Measurements from ENCODE around the gene STXBP6.

Gene STXBP6

GRCh38 chr14:24874514-24875202, 175.3 kb downstream of the STXBP6 start:
- DNase-seq (ENCODE audit: low read depth in 1 of 2, low spot score in 1 of 2): no peak
- H3K27ac ChIP-seq (replicated peaks): no peak overlapping the region
- H3K27me3 ChIP-seq (ENCODE audit: insufficient read depth, poor library complexity, severe bottlenecking): no peaks in the 10 kb centered on the region

GRCh38 chr14:24873551-24873950, 176.4 kb downstream of the STXBP6 start:
- H3K27me3 ChIP-seq (ENCODE audit: insufficient read depth, poor library complexity, severe bottlenecking): no peaks in the 10 kb centered on the region
- no peak for DNase-seq (ENCODE audit: low read depth in 1 of 2, low spot score in 1 of 2)
- no peak overlapping the region for H3K27ac ChIP-seq (replicated peaks)
- TF ChIP-seq CTCF (IDR thresholded peaks at IDR 0.05; ENCODE audit: insufficient read depth, low read length): no peak
- no peak for TF ChIP-seq GABPA (IDR thresholded peaks at IDR 0.05; ENCODE audit: low read depth)
- TF ChIP-seq POLR2AphosphoS5 (IDR thresholded peaks at IDR 0.05; ENCODE audit: low read depth): no peak
- no peak for TF ChIP-seq SPI1 (IDR thresholded peaks at IDR 0.05; ENCODE audit: borderline replicate concordance, low read depth)
- no peak overlapping the region for H3K4me3 ChIP-seq (replicated peaks; ENCODE audit: insufficient read depth, low read length)

More at GRCh38 chr14:24874514-24875202, 175.3 kb downstream of the STXBP6 start:
- no peak overlapping the region for H3K4me3 ChIP-seq (replicated peaks; ENCODE audit: insufficient read depth, low read length)
- no peak for TF ChIP-seq POLR2AphosphoS5 (IDR thresholded peaks at IDR 0.05; ENCODE audit: low read depth)

GRCh38 chr14:24870949-24871701, 178.8 kb downstream of the STXBP6 start:
- TF ChIP-seq SPI1 (IDR thresholded peaks at IDR 0.05; ENCODE audit: borderline replicate concordance, low read depth) (no peak), REST (IDR thresholded peaks at IDR 0.05; ENCODE audit: insufficient replicate concordance, low read depth) (no peak), GABPA (IDR thresholded peaks at IDR 0.05; ENCODE audit: low read depth) (no peak), CTCF (IDR thresholded peaks at IDR 0.05; ENCODE audit: insufficient read depth, low read length) (no peak), POLR2AphosphoS5 (IDR thresholded peaks at IDR 0.05; ENCODE audit: low read depth) (no peak)
- DNase-seq (ENCODE audit: low read depth in 1 of 2, low spot score in 1 of 2): no peak

GRCh38 chr14:24868389-24868788, 181.6 kb downstream of the STXBP6 start:
- Histone ChIP-seq H3K4me3 (replicated peaks; ENCODE audit: insufficient read depth, low read length) (no peak overlapping the region), H3K27me3 (ENCODE audit: insufficient read depth, poor library complexity, severe bottlenecking) (no peaks in the 10 kb centered on the region), H3K27ac (replicated peaks) (no peak overlapping the region)
- DNase-seq (ENCODE audit: low read depth in 1 of 2, low spot score in 1 of 2): no peak
- TF ChIP-seq POLR2AphosphoS5 (IDR thresholded peaks at IDR 0.05; ENCODE audit: low read depth): no peak
- no peak for TF ChIP-seq GABPA (IDR thresholded peaks at IDR 0.05; ENCODE audit: low read depth)
- no peak for TF ChIP-seq SPI1 (IDR thresholded peaks at IDR 0.05; ENCODE audit: borderline replicate concordance, low read depth)
- no peak for TF ChIP-seq CTCF (IDR thresholded peaks at IDR 0.05; ENCODE audit: insufficient read depth, low read length)
- TF ChIP-seq REST (IDR thresholded peaks at IDR 0.05; ENCODE audit: insufficient replicate concordance, low read depth): no peak

More at GRCh38 chr14:24870949-24871701, 178.8 kb downstream of the STXBP6 start:
- Histone ChIP-seq H3K4me3 (replicated peaks; ENCODE audit: insufficient read depth, low read length) (no peak overlapping the region), H3K27ac (replicated peaks) (no peak overlapping the region), H3K27me3 (ENCODE audit: insufficient read depth, poor library complexity, severe bottlenecking) (no peaks in the 10 kb centered on the region)
